ENCODE results near the gene CFAP97D2. TPM values are rescaled to one million over a fixed set of nuclear protein-coding genes. Genes with fewer than 3 reads are reported as not detected.

The CFAP97D2 gene
- polyA plus RNA-seq, 1 of the 3 experiments (the other 2 are of a cell fraction), result not detected

DNA sequence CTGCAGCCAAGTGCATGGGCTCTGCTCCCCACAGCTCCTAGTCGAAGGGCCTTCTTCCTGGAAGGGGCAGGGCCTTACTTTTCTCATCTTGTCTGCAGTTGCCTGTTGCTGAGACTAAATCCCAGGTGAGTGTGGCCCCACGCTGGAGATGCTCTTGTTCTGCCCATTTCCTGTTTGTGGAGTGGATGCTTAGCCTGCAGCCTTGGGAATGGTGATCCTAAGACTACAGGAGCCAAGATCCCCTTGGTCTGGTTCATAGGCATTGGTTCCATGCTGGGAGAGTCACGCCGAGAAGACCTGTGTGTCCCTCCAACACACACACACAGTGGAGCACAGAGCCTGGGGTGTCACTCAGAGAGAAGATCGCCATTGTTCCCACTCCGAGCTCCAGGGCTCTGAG is 23.5 kb downstream of the CFAP97D2 start:
- Histone ChIP-seq H3K27ac (ENCODE audit: low read depth in 2 of 2, low read length in 1 of 2) (no peak overlapping the region), H3K9me3 (no peaks in the 10 kb centered on the region), H3K4me3 (ENCODE audit: low read depth in 2 of 2, low read length in 1 of 2) (no peak overlapping the region), H3K4me1 (ENCODE audit: control insufficient read depth in 1 of 2, insufficient read depth in 2 of 2, low read depth in 1 of 2, low read length in 1 of 2) (no peaks in the 10 kb centered on the region; a peak in 1 of 4 replicates), H2AFZ (ENCODE audit: low read depth) (no peak overlapping the region), H3K27me3 (ENCODE audit: insufficient read depth) (no peaks in the 10 kb centered on the region), H3K36me3 (replicated peaks in 1 of 2; ENCODE audit: control insufficient read depth in 1 of 2, insufficient read depth in 2 of 2, low read length in 1 of 2) (no peaks in the 10 kb centered on the region), H3K4me2 (no peak overlapping the region), H3K79me2 (ENCODE audit: insufficient read depth) (no peaks in the 10 kb centered on the region), H3K9me2 (no peaks in the 10 kb centered on the region), H4K20me1 (ENCODE audit: insufficient read depth) (no peaks in the 10 kb centered on the region), H3K9ac (no peak overlapping the region), H3F3A (replicated peaks; ENCODE audit: insufficient read depth) (no peaks in the 10 kb centered on the region)
- CTCF ChIA-PET, result interaction anchor here (1.2 kb wide), 1 partner anchor 9 kb away, joined by 4 read pairs; no protein-coding TSS in a partner anchor
- TF ChIP-seq EZH2phosphoT487 (IDR thresholded peaks at IDR 0.05; ENCODE audit: borderline replicate concordance, low read depth), result no peak
- TF ChIP-seq, protein P1, sequence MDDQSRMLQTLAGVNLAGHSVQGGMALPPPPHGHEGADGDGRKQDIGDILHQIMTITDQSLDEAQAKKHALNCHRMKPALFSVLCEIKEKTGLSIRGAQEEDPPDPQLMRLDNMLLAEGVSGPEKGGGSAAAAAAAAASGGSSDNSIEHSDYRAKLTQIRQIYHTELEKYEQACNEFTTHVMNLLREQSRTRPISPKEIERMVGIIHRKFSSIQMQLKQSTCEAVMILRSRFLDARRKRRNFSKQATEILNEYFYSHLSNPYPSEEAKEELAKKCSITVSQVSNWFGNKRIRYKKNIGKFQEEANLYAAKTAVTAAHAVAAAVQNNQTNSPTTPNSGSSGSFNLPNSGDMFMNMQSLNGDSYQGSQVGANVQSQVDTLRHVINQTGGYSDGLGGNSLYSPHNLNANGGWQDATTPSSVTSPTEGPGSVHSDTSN (IDR thresholded peaks at IDR 0.05), result no peak
- TF ChIP-seq EP300 (IDR thresholded peaks at IDR 0.05; ENCODE audit: borderline replicate concordance in 1 of 2, low read depth in 1 of 2, low read length in 1 of 2), result no peak
- TF ChIP-seq FOXJ3 (CRISPR knock-in tag; IDR thresholded peaks at IDR 0.05), result no peak
- TF ChIP-seq USF1 (IDR thresholded peaks at IDR 0.05; ENCODE audit: borderline replicate concordance, low read depth), result no peak
- 40% methylated on average over 6 of the region's 6 CpGs for WGBS (ENCODE audit: low lambda C conversion rate)
- POLR2A ChIA-PET, result no interaction called here
- no peak for DNase-seq

GRCh38 chr13:114203536-114203935 is 24.5 kb downstream of the CFAP97D2 start:
- POLR2A ChIA-PET, result no interaction called here
- Histone ChIP-seq H4K20me1 (ENCODE audit: insufficient read depth) (no peaks in the 10 kb centered on the region), H3K79me2 (ENCODE audit: insufficient read depth) (no peaks in the 10 kb centered on the region), H3K4me2 (no peak overlapping the region), H3K9ac (no peak overlapping the region), H3F3A (replicated peaks; ENCODE audit: insufficient read depth) (no peaks in the 10 kb centered on the region), H3K27ac (ENCODE audit: low read depth in 2 of 2, low read length in 1 of 2) (no peak overlapping the region), H2AFZ (ENCODE audit: low read depth) (no peak overlapping the region), H3K9me3 (no peaks in the 10 kb centered on the region), H3K9me2 (no peaks in the 10 kb centered on the region), H3K36me3 (replicated peaks in 1 of 2; ENCODE audit: control insufficient read depth in 1 of 2, insufficient read depth in 2 of 2, low read length in 1 of 2) (no peaks in the 10 kb centered on the region), H3K4me1 (ENCODE audit: control insufficient read depth in 1 of 2, insufficient read depth in 2 of 2, low read depth in 1 of 2, low read length in 1 of 2) (no peaks in the 10 kb centered on the region; a peak in 1 of 4 replicates), H3K27me3 (ENCODE audit: insufficient read depth) (no peaks in the 10 kb centered on the region), H3K4me3 (ENCODE audit: low read depth in 2 of 2, low read length in 1 of 2) (no peak overlapping the region)
- no peak for DNase-seq
- no peak for TF ChIP-seq GATA2 (CRISPR knock-in tag; IDR thresholded peaks at IDR 0.05)
- TF ChIP-seq JUND (IDR thresholded peaks at IDR 0.05), result no peak
- TF ChIP-seq FOXM1 (IDR thresholded peaks at IDR 0.05; ENCODE audit: low read depth), result no peak
- TF ChIP-seq RXRA (IDR thresholded peaks at IDR 0.05; ENCODE audit: borderline replicate concordance, low read depth), result no peak
- TF ChIP-seq, protein P2, sequence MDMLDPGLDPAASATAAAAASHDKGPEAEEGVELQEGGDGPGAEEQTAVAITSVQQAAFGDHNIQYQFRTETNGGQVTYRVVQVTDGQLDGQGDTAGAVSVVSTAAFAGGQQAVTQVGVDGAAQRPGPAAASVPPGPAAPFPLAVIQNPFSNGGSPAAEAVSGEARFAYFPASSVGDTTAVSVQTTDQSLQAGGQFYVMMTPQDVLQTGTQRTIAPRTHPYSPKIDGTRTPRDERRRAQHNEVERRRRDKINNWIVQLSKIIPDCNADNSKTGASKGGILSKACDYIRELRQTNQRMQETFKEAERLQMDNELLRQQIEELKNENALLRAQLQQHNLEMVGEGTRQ (IDR thresholded peaks at IDR 0.05; ENCODE audit: borderline replicate concordance, low read depth, low read length), result no peak
- CTCF ChIA-PET, result no interaction called here
- WGBS (ENCODE audit: low lambda C conversion rate), result 65% methylated on average over 4 of the region's 4 CpGs
